GM12874 (cell line): ENCODE measurements around the gene AMZ2.
A peak's percentile ranks its signal among the peaks of the same experiment; 100 is the strongest.

Source experiments
- TF ChIP-seq, protein P1 (sequence below): IDR thresholded peaks from 2 replicates; pipeline ENCODE4 v1.5.1; 2011; ENCODE audit warnings: low read depth, mild to moderate bottlenecking, control low read depth, low read length, moderate library complexity; ENCODE audit not compliant: insufficient read depth

The AMZ2 gene, protein sequence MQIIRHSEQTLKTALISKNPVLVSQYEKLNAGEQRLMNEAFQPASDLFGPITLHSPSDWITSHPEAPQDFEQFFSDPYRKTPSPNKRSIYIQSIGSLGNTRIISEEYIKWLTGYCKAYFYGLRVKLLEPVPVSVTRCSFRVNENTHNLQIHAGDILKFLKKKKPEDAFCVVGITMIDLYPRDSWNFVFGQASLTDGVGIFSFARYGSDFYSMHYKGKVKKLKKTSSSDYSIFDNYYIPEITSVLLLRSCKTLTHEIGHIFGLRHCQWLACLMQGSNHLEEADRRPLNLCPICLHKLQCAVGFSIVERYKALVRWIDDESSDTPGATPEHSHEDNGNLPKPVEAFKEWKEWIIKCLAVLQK

DNA sequence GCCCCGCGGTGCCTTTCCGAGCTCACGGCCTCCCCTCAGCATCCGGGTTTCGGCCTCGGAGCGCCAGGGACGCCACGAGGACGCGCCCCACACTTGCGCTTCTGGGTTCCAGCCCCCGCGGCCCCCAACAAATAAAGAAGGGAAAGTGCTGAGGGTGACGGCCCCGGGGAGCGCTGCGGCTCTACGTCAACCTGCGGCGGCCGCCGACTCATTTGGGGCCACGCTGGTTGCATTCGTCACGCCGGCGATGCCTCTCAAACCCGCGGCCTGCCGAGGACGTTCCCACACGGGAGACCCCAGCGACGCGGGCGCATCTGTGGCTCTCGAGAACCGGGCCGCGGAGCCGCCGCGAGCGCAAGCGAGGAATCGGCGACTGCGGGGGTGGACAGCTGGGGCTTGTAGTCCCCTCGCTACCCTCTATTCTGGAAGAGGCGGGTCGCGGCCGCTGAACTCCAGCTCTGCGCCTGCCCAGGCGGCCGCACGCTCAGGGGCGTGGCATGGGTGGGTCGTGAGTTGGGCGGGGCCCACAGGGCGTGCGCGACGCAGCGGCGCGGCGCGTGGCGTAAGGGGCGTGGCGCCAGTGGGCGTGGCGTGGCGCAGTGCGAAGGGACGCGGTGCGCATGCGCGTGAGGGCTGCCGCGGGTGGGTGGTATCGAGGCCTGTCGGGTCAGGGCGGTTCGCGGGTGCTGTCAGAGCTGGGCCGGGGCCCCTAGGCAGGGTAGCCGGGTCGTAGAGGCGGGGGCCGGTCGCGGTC lies at the start of gene AMZ2:
Gene AMZ2, plus strand, starts transcription at position 599 of the 754 bp plus-strand sequence. CDS start 2,145 bp downstream, outside the sequence.
- TF ChIP-seq, protein P1, sequence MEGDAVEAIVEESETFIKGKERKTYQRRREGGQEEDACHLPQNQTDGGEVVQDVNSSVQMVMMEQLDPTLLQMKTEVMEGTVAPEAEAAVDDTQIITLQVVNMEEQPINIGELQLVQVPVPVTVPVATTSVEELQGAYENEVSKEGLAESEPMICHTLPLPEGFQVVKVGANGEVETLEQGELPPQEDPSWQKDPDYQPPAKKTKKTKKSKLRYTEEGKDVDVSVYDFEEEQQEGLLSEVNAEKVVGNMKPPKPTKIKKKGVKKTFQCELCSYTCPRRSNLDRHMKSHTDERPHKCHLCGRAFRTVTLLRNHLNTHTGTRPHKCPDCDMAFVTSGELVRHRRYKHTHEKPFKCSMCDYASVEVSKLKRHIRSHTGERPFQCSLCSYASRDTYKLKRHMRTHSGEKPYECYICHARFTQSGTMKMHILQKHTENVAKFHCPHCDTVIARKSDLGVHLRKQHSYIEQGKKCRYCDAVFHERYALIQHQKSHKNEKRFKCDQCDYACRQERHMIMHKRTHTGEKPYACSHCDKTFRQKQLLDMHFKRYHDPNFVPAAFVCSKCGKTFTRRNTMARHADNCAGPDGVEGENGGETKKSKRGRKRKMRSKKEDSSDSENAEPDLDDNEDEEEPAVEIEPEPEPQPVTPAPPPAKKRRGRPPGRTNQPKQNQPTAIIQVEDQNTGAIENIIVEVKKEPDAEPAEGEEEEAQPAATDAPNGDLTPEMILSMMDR = no peak

DNA sequence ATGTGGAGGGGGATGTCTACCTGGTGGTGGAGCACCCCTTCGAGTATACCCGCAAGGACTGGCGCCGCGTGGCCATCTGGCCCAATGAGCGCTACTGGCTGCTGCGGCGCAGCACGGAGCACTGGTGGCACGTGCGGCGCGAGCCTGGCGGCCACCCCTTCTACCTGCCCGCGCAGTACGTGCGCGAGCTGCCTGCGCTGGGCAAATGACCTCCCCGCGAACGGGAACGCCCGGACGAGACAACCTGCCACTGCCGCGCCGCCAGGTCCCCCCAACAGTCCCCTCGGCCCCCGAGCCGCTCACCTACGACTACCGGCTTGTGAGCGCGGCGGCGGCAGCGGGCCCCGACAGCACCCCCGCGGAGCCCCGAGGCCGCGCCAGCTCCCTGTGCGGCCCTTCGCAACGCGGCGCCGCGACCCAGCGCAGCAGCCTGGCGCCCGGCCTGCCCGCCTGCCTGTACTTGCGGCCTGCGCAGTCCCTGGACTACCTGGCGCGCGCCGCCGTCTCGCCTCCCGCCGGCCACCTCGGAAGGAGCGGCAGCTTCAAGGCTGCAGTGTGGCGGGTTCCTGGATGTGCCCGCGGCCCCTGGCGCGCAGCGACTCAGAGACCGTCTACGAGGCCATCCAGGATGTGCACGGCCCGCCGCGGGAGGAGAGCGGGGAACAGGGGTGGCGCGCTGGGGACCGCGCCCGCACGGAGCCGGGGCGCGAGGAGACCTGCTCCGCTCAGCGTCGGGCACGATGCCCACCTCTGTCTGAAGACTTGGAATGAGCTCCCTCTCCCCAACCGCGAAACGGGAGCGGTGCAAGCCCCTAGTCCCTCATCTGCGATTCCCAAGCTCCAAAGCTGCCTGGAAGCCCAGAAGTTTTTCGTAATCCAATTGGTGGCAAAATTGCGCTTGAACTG lies 48.7 kb upstream of the AMZ2 start:
- TF ChIP-seq, protein P1 = no peak

DNA sequence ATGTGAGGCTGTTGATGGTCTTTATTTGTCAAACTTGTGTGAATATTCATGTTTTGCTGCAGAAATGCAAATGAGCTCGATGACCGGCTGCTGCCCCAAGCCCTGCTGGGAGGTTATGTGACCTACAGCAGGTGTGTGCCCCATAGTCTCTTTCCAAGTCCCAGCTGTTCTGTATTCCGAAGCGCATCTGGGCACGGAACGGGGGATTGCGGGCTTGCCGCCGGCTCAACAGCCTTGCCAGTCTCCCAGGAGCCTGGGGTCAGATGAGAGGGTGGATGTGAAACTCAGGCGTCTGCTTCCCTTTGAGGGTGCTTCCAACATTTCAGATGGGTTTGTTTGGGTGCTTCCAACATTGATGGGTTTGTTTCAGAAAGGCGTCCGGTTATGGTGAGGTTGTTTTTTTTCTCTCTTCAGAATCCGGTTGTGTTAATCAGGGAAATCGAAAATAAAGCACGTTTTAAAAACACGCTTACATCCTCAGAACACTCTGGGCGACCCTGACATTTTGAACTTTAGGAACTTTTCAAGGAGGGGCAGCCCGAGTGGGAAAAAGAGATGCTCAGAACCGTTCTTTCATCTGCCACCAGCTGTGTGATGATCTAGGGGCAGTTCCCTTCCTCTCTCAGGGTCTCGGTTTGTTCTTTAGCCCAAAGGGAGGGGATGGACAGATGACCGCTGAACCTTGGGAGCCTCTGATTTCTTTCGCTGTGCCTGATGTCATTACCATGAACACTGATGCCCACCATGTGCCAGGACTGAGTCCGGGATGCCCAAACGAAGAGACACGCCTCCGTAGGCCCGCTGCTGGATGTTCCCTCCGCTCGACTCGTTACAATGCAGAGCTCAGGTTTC lies 47.8 kb upstream of the AMZ2 start:
- TF ChIP-seq, protein P1 = no peak

DNA sequence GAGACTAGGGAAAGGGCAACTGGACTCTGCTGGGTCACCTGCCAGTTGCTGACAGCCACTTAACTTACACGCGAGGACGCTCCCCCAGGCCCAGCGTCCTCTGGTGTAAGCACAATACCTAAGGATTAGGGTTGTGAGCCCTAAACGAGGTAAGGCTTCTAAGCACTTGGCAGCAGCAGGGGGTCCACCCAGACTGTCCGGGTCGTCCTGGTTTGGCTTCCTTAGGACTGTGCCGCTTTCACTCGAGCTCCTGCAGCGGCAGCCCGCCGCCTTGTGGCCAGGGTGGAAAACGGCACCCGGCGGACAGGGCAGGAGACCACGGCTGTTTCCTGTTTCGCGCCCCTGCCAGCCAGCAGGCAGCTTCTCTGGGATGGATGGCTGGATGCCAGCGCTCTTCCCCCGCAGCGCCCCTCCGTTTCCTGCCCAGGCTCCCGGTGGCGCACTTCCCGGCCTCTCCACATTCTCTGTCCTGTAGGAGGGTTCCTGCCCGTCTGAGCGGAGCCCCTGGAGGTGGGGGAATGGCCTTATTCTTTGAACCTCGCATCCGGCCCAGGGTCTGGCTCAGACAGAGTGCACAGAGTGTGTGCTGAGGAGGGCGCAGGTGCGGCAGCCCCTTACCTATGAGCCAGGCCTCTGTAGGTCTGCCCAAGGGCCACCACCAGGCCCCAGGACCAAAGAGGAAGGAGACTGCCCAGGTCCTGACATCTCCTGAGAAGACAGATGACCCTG lies 47.0 kb upstream of the AMZ2 start:
- TF ChIP-seq, protein P1 = peak; percentile 98

DNA sequence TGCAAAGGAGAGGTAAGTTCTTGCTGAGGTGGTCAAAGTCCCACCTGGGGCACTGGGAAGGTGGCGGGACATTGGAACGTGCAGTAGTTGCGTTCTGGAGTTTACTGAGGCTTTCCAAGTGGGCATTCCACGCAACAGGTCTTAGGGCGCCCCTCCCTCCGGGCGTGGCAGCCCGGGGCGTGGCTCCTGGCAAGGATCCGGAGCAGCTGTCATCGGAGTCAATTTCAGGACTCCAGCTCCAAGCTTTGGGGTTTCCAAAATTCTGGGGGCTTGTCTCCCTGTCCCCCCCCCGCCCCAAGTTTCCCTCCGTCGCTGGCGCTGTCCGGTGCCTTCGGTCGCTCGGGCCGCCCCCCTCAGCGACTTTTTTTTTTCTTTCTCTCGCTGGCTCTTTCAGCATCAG lies 43.1 kb upstream of the AMZ2 start:
- TF ChIP-seq, protein P1 = no peak

DNA sequence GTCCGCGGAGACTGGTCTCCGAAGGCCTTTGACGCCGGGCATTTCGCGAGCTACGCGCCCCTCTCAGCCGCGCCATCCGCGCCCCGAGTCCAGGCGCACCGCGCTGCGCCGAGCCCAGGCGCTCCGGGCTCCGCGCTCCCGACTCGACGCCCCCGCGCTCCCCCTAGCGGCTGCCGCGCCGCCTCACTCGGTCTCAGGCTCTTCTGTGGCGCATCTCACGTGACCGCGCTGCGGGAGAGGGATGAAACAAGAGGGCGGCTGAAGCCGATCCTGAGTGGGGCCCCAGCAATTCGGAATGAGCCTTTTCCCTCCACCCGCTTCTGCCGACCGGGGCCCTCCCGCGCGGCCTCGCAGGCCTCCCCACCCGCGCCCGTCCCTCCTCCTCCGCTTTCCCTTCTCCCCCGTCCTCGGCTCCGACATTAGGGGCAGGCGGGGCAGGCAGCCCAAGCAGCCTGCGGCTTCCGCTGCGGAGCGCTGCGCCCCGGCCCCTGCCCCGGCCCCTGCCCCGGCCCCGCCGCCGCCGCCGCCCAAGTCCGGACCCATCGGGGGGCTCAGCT lies 42.5 kb upstream of the AMZ2 start:
- TF ChIP-seq, protein P1 = peak; percentile 94
